Stimulated activated CD8-positive, alpha-beta memory T cell treated with anti-CD3 and anti-CD28 coated beads, Interleukin-4, amount 100 ng/mL, for 48 hours (primary cell): ENCODE data around the gene ATRX.
"Not testable (repeated sequence)": the region's sequence is repeated elsewhere in the genome, so short reads cannot be mapped to it uniquely, and the experiment has no call there.

Experiments
- DNase-seq: peaks from one replicate; pipeline ENCODE4 v3.0.0-alpha.2; 2020

Gene ATRX

DNA sequence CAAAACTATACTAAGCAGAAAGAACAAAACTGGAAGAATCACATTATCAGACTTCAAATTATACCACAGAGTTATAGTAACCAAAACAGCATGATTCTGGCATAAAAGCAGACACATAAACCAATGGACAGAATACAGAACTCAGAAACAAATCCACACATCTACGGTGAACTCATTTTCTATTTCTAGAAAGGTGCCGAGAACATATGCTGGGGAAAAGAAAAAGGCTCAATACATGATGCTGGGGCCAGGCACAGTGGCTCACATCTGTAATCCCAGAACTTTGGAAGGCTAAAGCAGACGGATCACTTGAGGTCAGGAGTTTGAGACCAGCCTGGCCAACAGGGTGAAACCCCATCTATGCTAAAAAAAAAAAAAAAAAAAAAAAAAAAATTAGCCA is 52.7 kb downstream of the ATRX start:
- no peak for DNase-seq

DNA sequence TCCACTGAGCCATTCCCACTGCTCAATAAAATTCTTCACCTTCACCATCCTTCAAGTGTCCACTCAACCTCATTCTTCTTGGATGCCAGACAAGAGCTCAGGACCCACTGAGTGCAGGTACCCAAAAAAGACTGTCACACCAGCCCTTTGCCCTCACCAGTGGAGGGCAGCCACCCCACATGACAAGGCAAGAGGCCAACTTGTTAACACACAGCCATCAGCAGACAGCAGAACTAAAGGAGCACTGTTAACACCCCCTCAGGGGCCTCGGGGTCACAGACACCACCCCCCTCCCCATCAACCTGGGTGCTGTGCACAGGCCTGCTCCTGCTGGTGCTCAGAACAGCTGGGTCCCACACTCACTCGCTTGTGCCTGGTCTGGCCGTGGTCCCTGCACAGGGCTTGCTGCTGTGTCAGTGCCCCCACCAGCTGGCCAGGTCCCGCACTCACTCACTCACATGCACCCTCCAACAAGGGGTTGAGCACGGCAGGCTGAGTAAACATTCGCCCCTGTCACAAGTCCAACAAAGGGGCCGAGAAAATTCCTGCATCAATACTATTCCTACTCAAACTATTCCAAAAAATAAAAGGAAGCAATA is 54.1 kb downstream of the ATRX start:
- DNase-seq, result no peak

DNA sequence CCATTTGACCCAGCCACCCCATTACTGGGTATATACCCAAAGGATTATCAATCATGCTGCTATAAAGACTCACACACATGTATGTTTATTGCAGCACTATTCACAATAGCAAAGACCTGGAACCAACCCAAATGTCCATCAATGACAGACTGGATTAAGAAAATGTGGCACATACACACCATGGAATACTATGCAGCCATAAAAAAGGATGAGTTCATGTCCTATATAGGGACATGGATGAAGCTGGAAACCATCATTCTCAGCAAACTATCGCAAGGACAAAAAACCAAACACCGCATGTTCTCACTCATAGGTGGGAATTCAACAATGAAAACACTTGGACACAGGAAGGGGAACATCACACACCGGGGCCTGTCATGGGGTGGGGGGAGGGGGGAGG is 59.9 kb downstream of the ATRX start:
- DNase-seq, result not testable (repeated sequence)

GRCh38 chrX:77723681-77724080 is 62.3 kb downstream of the ATRX start:
- DNase-seq, result no peak

- no peak for DNase-seq
These were observed 66.6 kb downstream of the ATRX start for GRCh38 chrX:77719388-77719787.

DNA sequence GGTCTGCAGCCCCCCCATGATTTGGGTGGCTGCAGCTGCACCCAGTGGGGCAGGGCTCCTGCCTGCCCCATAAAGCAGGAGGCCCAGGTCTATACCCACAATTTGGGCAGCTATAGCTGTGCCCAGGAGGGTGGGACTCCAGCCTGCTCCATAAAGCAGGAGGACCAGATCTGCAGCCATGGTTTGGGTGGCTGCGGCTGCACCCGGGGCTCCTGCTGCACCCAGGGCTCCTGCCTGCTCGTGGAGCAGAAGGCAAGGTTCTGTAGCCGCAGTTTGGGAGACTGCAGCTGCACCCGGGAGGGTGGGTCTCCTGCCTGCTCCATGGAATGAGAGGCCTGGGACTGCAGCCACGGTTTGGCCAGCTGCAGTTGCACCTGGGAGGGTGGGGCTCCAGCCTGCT is 81.1 kb downstream of the ATRX start:
- no peak for DNase-seq

DNA sequence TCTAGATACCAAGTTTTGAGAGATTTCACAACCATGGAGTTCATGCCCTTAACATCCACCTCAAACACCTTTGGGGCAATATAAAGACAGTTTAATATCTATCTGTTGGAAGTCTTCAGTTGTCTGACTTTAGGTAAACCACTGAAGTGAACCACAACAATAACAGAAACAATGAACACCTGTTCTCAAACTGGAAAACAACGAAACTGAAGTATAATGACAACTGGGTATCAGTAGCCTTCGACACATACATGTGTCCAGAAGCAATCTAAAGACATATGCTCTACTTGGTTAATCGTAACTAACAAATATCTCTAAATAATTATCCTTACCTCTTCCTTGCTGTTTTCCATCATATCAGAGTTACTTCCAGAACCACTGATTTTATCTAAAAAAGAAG is 87.8 kb downstream of the ATRX start:
- DNase-seq, result no peak

- no peak for DNase-seq
These were observed 91.5 kb downstream of the ATRX start for GRCh38 chrX:77694491-77694890.

- DNase-seq, result no peak
These were observed 92.4 kb downstream of the ATRX start for GRCh38 chrX:77693594-77693993.

DNA sequence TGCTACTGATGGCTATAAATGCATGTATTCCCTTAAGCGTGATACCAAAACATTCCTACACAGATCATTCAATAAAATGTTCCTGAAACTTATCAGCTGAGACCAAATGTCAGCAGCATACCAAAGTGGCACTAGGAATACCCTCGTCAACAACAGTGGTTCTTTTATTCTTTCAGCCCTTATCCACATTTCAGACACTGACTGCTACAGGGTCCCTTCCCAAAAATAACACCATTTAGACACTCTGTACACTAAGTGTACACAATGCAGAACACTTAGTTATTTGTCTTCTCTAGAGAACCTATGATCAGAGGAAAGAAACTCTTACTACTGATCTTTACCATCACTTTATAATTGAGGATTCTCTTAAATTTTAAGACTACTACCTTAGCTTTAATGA is 94.1 kb downstream of the ATRX start:
- no peak for DNase-seq

DNA sequence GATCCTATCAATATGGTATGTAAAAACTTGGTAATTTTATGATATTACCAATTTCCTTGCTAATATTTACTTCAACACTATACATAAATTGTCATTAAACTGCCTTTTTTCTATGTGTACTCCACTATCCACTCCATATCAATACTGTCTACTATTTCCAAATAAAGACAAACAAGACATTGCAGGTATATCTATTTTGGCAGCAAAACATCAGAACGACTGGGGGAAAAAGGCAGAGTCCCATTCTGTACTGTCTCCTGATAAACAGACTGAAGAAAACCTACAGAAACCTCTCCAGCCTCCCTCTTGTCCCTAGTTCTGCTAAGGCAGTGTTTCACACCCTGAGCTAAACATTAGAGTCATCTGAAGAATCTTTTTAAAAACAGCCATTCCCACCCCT is 96.6 kb downstream of the ATRX start:
- DNase-seq, result no peak

- not testable (repeated sequence) for DNase-seq
These were observed 100.3 kb downstream of the ATRX start for GRCh38 chrX:77685683-77686082.

DNA sequence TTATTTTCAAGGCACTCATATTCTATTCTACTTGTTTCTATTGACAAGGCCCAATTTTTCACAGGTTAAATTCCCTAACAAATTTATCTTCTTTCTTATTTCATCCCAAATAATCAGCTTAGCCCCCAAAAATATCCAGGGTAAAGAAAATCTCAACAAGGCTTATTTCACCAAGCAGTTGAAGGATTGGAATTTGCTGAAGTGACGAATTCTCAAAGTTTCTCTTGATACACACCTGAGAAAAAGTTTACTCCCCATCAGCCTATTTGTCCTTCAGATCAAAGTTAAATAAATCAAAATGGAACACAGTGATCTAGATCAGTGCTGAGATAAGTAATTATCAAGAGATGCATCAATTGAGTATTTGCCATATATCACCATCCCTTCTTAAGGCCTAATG is 106.9 kb downstream of the ATRX start:
- DNase-seq, result no peak

- no peak for DNase-seq
These were observed 110.0 kb downstream of the ATRX start for GRCh38 chrX:77675986-77676385.

- no peak for DNase-seq
These were observed 117.4 kb downstream of the ATRX start for GRCh38 chrX:77668391-77669237.

DNA sequence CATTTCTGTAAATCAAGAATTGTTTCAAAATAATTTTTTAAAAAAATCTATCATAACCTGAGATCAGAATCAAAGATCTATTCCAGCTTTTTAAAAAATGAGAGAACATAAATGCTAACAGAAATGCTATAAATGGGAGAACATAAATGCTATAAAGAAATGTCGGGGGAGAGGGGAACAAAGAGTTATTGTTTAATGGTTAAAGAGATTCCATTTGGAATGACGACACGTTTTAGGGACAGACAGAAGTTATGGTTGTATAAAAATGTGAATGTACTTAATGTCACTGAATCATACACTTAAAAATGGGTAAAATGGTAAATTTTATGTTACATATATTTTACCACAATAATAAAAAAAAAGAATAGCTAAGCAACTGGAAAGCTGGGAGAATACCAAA is 127.1 kb downstream of the ATRX start:
- DNase-seq, result no peak

GRCh38 chrX:77652095-77652494 is 133.9 kb downstream of the ATRX start:
- no peak for DNase-seq

DNA sequence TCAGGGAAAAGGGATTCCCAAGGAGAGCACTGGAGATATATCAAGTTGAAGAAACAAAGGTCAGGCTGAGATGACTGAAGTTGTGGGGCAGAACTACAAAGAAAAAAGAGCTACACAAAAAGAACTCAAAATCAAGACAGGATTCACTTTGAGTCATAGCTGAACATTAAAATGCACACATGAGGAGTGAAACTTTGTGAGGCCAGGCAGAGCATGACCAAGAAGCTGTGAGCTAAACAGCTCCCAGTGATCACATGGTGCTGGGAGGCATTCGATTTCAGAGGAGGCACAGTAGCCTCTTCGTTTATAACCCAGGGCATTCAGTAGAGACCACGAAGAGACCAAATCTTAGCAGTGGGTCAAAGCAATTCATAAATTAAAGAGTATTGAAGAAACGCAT is 145.3 kb downstream of the ATRX start:
- DNase-seq, result no peak

GRCh38 chrX:77639820-77640219 is 146.2 kb downstream of the ATRX start:
- DNase-seq, result no peak

DNA sequence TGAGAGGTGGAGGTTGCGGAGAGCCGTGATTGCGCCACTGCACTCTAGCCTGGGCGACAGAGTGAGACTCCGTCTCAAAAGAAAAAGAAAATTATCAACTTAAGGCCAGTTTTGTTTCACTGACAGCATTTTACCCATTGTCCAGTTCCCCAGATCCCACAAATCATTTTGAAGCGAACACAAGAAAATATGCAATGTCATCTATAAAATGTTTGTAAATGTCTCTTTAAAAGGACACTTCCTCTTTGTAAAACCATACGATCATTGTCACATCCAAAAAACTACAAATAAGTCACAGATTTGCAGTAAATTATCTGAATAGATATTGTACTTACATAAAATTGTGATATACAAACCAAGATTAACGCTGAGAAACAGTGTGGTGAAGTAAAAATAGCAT is 147.6 kb downstream of the ATRX start:
- no peak for DNase-seq

DNA sequence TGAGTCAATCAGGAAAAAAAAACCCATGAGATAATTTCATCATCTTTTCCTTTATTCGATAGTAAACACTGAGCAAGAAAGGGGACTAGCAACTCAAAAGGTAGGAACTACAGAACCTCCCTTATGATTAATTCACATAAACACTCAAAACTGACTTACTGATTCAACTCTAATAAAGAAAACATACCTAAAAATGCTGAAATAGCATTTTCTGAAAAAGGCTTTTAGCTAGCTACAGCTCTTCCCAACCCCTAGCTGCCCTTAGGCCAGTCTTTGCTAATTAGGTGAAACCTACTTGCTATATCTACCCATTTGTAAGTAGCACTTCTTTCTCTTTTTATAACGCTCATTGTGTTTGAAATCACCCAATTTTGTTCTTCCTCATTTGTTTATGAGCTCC is 150.6 kb downstream of the ATRX start:
- no peak for DNase-seq

- DNase-seq, result no peak
These were observed 157.6 kb downstream of the ATRX start for GRCh38 chrX:77628294-77629025.

- no peak for DNase-seq
These were observed 163.3 kb downstream of the ATRX start for GRCh38 chrX:77622672-77623071.

DNA sequence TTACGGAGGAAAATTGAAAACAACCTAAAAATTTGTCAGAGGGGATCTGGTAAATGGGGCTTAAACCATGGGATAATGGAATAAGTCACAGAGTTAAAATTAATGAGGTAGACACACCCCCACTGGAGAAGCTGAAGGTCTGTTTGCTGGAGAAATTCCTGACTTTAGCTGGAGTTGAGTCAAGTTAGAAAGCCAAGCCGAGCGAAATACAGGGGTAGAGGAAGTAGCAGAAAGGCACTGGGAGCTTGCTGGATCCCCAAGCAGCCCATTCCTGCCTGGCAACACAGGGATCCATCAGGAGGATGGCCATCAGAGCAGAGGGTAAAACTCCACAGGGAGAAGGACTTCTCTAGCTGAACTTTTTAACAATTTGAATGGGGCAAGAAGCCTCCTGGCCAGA is 163.8 kb downstream of the ATRX start:
- DNase-seq, result no peak
